Measurements from ENCODE around the gene UCP3. TPM values are rescaled to one million over a fixed set of nuclear protein-coding genes. Genes with fewer than 3 reads are reported as not detected.

Gene UCP3
- total RNA-seq, 1 donor from 2014 or later: not detected

- TF ChIP-seq, protein P1, sequence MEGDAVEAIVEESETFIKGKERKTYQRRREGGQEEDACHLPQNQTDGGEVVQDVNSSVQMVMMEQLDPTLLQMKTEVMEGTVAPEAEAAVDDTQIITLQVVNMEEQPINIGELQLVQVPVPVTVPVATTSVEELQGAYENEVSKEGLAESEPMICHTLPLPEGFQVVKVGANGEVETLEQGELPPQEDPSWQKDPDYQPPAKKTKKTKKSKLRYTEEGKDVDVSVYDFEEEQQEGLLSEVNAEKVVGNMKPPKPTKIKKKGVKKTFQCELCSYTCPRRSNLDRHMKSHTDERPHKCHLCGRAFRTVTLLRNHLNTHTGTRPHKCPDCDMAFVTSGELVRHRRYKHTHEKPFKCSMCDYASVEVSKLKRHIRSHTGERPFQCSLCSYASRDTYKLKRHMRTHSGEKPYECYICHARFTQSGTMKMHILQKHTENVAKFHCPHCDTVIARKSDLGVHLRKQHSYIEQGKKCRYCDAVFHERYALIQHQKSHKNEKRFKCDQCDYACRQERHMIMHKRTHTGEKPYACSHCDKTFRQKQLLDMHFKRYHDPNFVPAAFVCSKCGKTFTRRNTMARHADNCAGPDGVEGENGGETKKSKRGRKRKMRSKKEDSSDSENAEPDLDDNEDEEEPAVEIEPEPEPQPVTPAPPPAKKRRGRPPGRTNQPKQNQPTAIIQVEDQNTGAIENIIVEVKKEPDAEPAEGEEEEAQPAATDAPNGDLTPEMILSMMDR (IDR thresholded peaks at IDR 0.05): no peak
- H3K4me1 ChIP-seq: no peaks in the 10 kb centered on the region
- H3K27me3 ChIP-seq: no peaks in the 10 kb centered on the region
- H3K36me3 ChIP-seq: peaks cover 17 to 36% of the 10 kb centered on the region in 2 donors
- no peak overlapping the region for H3K27ac ChIP-seq
- intact Hi-C loops (cut with DNase I): no loop called here
- DNase-seq (ENCODE audit: low spot score in 2 of 2): no peak
- H3K4me3 ChIP-seq: no peak overlapping the region
- H3K9me3 ChIP-seq: no peaks in the 10 kb centered on the region
These were observed 22.1 kb upstream of the UCP3 start for GRCh38 chr11:74030723-74031676.

- H3K4me3 ChIP-seq: no peak overlapping the region
- no peaks in the 10 kb centered on the region for H3K27me3 ChIP-seq
- TF ChIP-seq, protein P1 (IDR thresholded peaks at IDR 0.05): no peak
- peaks cover 0 to 9% of the 10 kb centered on the region in 2 donors for H3K4me1 ChIP-seq
- DNase-seq (ENCODE audit: low spot score in 2 of 2): no peak
- no peaks in the 10 kb centered on the region for H3K9me3 ChIP-seq
- intact Hi-C loops (cut with DNase I): no loop called here
- H3K36me3 ChIP-seq: peaks cover 0 to 8% of the 10 kb centered on the region in 2 donors
- H3K27ac ChIP-seq: no peak overlapping the region
These were observed 16.7 kb upstream of the UCP3 start for GRCh38 chr11:74025467-74026166.

GRCh38 chr11:74024261-74025029, 15.6 kb upstream of the UCP3 start:
- Histone ChIP-seq H3K36me3 (peaks cover 0 to 4% of the 10 kb centered on the region in 2 donors), H3K27me3 (no peaks in the 10 kb centered on the region), H3K9me3 (no peaks in the 10 kb centered on the region), H3K4me3 (no peak overlapping the region), H3K4me1 (peaks cover 0 to 10% of the 10 kb centered on the region in 2 donors), H3K27ac (peak overlapping the region; percentile 14 to 54)
- TF ChIP-seq, protein P1 (IDR thresholded peaks at IDR 0.05): no peak
- DNase-seq (ENCODE audit: low spot score in 2 of 2): peak; percentile 45 to 92
- intact Hi-C loops (cut with DNase I): no loop called here

DNA sequence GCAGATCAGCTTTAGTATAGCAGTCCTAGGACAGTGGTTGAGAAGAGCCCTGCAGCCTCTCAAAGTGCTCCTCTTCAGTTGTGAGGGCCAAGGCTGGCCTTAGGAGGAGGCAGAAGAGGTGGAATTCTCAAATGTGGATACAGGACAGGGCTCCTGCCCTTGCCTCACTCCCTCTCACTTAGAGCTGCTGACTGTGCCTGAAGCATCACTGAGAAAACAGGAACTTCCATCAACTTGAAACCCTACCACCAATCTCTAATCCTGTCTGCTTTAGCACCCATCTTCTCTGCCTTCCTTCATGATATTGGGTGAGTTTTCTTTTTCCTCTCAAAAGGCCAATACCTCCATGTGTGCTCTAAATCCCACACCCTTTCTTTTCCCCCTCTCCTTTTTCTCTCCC, 14.4 kb upstream of the UCP3 start:
- DNase-seq (ENCODE audit: low spot score in 2 of 2): no peak
- Histone ChIP-seq H3K27ac (peak overlapping the region in 1 of 2 donors; percentile 15), H3K4me3 (no peak overlapping the region), H3K4me1 (peaks cover under 1 to 19% of the 10 kb centered on the region in 2 donors), H3K36me3 (no peaks in the 10 kb centered on the region), H3K27me3 (no peaks in the 10 kb centered on the region), H3K9me3 (no peaks in the 10 kb centered on the region)
- TF ChIP-seq, protein P1 (IDR thresholded peaks at IDR 0.05): no peak
- intact Hi-C loops (cut with DNase I): no loop called here

DNA sequence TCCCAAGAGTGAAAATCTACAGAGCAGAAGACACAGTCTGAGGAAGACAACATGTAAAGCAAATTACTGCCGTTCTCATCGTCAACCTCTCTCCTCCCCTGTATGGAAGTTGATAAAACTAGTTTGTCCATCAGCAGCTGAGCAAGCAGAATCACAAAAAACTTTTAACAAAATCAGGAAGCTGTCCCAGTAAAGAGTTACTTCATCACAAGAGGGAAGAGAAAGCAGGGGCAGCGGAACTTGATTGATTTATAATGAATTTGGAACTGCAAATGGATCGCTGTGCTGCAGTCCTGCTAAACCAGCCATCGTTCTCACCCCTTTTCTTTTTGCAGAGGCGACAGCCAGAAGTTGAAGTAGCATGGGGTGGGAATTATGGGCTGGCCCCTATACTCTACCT, 13.7 kb upstream of the UCP3 start:
- Histone ChIP-seq H3K27me3 (no peaks in the 10 kb centered on the region), H3K36me3 (no peaks in the 10 kb centered on the region), H3K9me3 (no peaks in the 10 kb centered on the region), H3K4me3 (no peak overlapping the region), H3K4me1 (peaks cover 4 to 24% of the 10 kb centered on the region in 2 donors), H3K27ac (peak overlapping the region in 1 of 2 donors; percentile 15)
- TF ChIP-seq, protein P1 (IDR thresholded peaks at IDR 0.05): no peak
- DNase-seq (ENCODE audit: low spot score in 2 of 2): no peak
- intact Hi-C loops (cut with DNase I): no loop called here

Measured in ascending aorta (tissue), 2 donors.